Upper lobe of left lung (tissue), 4 donors: ENCODE measurements around the gene SMAD7.

Experiments
- EP300 ChIP-seq, 4 donors: sonication (generic); formaldehyde crosslinking; IDR thresholded peaks; one replicate each; pipeline ENCODE4 v1.5.1; 2017; ENCODE audit warnings: antibody characterized with exemption in 4 of 4, control low read depth in 2 of 4
- POLR2A ChIP-seq, 4 donors: fragments of 450-650 bp; IDR thresholded peaks; one replicate each; pipeline ENCODE4 v1.5.1; 2016 to 2017; ENCODE audit warnings: antibody characterized with exemption in 4 of 4, mild to moderate bottlenecking in 2 of 4
- POLR2AphosphoS5 ChIP-seq, 2 donors: sonication (generic); formaldehyde crosslinking; IDR thresholded peaks; one replicate each; pipeline ENCODE4 v1.5.1; 2017; ENCODE audit warnings: antibody characterized with exemption in 2 of 2
- TF ChIP-seq, protein P1 (sequence below), 6 experiments: fragments of 450-650 bp in 4 of 6; fragments of 200-600 bp in 2 of 6; sonication (generic) in 2 of 6; IDR thresholded peaks; one replicate each; pipeline ENCODE4 v1.5.1; 2016 to 2019; ENCODE audit warnings: antibody characterized with exemption in 6 of 6

- TF ChIP-seq, protein P1, sequence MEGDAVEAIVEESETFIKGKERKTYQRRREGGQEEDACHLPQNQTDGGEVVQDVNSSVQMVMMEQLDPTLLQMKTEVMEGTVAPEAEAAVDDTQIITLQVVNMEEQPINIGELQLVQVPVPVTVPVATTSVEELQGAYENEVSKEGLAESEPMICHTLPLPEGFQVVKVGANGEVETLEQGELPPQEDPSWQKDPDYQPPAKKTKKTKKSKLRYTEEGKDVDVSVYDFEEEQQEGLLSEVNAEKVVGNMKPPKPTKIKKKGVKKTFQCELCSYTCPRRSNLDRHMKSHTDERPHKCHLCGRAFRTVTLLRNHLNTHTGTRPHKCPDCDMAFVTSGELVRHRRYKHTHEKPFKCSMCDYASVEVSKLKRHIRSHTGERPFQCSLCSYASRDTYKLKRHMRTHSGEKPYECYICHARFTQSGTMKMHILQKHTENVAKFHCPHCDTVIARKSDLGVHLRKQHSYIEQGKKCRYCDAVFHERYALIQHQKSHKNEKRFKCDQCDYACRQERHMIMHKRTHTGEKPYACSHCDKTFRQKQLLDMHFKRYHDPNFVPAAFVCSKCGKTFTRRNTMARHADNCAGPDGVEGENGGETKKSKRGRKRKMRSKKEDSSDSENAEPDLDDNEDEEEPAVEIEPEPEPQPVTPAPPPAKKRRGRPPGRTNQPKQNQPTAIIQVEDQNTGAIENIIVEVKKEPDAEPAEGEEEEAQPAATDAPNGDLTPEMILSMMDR (IDR thresholded peaks at IDR 0.05), result no peak
- TF ChIP-seq POLR2AphosphoS5 (IDR thresholded peaks at IDR 0.05) (no peak), EP300 (IDR thresholded peaks at IDR 0.05) (no peak), POLR2A (IDR thresholded peaks at IDR 0.05) (no peak)
Measured at GRCh38 chr18:48953104-48953706, 2.4 kb upstream of the SMAD7 start.
